Gastrocnemius medialis (tissue), 4 donors: ENCODE measurements around the gene TES.

Source experiments
- CTCF ChIP-seq, 5 experiments: fragments of 450-650 bp in 3 of 5; fragments of 200-600 bp in 2 of 5; sonication (generic) in 2 of 5; IDR thresholded peaks in 4 of 5; conservative IDR thresholded peaks in 1 of 5; 1 replicate in 4 of 5; 2 replicates in 1 of 5; pipeline ENCODE4 v1.5.1; 2016 to 2019; ENCODE audit warnings: antibody characterized with exemption in 5 of 5, mild to moderate bottlenecking in 3 of 5, moderate library complexity in 3 of 5
- POLR2A ChIP-seq, 2 donors: fragments of 450-650 bp; IDR thresholded peaks; one replicate each; pipeline ENCODE4 v1.6.1; 2017; ENCODE audit warnings: antibody characterized with exemption in 2 of 2, mild to moderate bottlenecking in 2 of 2, moderate library complexity in 2 of 2

- TF ChIP-seq POLR2A (IDR thresholded peaks at IDR 0.05) (no peak), CTCF (IDR thresholded peaks at IDR 0.05 in 4 of 5, conservative IDR thresholded peaks at IDR 0.05 in 1 of 5) (no peak)
Measured at GRCh38 chr7:116265881-116266280, 55.5 kb downstream of the TES start.
